Fibroblast of villous mesenchyme (primary cell): ENCODE measurements around the gene GPR153. TPM values are rescaled to one million over a fixed set of nuclear protein-coding genes. Genes with fewer than 3 reads are reported as not detected.

Experiments
- DNase-seq: peaks from one replicate; pipeline ENCODE4 v3.0.0-alpha.2; 2010; ENCODE audit warnings: low read depth
- H3K4me3 ChIP-seq: 2 replicates; pipeline ENCODE4 v1.5.1; 2011; ENCODE audit warnings: low read depth, mild to moderate bottlenecking, low read length
- total RNA-seq: library from RNA; depleted of rRNA; stranded (reverse); fragments of >200 nt; gene quantifications from 2 replicates; pipeline ENCODE4 v1.2.3, GENCODE V29; 2012
- TF ChIP-seq, protein P1 (sequence below): IDR thresholded peaks from 2 replicates; pipeline ENCODE4 v1.5.1; 2012; ENCODE audit warnings: low read depth, mild to moderate bottlenecking, low read length; ENCODE audit not compliant: insufficient read depth

The GPR153 gene
- total RNA-seq, 1 donor = 5.2 TPM

DNA sequence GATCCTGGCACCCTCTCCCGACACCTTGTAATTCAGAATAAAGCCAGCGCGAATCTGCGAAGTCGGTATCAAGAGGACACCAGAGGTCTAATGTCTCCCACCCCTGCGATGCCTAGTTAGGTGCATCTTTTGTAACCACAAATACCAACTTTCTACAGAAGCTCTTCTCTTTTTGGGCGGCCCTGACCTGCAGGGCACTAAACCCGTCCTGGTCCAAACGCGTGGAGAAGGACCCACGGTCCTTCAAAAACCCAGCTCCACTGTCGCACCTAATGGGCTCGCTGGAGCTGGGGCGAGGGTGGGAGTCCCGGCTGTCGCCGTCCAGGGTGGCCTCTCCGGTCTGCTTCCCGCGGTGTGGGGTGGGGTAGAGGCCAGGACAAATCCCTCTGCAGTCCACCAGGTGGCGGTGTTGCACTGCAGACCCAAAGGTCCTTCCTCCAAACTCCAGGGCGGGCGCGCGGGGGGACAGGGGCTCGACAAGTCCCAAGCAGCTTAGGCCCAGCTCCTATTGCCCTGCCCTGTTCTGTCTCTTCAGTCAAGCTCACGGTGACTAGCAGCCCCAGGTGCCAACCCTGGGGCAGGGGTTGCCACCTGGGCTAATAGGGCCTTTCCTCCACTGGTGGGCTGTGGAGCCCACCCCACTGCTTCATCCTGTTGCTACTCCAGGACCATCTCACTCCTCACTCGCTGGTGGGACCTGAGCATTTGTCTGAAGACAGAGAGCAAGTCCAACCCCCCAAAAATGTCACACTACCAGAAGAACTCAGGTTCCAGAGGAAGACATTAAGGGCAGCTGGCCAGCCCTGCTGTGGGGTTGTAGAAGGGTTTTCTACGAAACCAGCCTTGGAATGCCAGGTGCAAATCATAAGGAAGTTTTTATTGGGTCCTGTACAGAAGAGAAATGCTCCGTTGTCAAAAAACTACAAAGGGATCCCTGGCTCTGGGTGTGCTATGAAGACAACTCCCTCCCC, 14.1 kb downstream of the GPR153 start:
- H3K4me3 ChIP-seq = peak overlapping the region; percentile 53
- DNase-seq = peak; percentile 77
- TF ChIP-seq, protein P1, sequence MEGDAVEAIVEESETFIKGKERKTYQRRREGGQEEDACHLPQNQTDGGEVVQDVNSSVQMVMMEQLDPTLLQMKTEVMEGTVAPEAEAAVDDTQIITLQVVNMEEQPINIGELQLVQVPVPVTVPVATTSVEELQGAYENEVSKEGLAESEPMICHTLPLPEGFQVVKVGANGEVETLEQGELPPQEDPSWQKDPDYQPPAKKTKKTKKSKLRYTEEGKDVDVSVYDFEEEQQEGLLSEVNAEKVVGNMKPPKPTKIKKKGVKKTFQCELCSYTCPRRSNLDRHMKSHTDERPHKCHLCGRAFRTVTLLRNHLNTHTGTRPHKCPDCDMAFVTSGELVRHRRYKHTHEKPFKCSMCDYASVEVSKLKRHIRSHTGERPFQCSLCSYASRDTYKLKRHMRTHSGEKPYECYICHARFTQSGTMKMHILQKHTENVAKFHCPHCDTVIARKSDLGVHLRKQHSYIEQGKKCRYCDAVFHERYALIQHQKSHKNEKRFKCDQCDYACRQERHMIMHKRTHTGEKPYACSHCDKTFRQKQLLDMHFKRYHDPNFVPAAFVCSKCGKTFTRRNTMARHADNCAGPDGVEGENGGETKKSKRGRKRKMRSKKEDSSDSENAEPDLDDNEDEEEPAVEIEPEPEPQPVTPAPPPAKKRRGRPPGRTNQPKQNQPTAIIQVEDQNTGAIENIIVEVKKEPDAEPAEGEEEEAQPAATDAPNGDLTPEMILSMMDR = peak; percentile 86

DNA sequence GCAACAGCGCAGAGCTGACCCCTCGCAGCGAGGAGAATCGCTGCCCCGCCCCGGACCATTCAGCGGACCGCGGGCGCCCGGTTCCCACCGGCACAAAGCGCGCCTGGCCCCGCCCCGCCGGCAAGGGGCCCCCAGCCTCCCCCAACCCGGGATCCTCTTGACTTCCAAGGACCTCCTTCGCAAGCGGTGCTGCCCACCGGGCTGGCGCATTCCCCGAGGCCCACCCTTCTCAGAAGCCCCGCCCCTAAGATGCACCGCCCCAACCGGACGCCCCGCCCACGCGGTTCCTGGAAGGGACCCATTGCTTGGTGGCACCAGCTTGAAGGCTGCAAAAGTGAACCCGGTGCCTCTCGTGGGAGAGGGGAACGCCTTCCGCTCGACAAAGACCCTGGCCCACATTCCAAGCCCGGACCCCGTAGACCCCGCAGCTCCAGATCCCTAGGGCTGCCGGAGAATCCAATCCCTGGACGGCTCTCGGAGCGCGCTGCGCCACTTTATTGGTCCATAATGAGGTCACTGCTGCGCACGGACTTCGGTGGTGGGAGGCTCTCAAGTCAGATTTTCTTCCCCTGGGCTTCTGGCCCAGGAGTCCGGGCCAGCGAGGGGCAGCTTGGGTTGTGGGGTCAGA, 14.9 kb downstream of the GPR153 start:
- TF ChIP-seq, protein P1 = no peak
- DNase-seq = no peak
- peak overlapping the region; percentile 53 for H3K4me3 ChIP-seq

DNA sequence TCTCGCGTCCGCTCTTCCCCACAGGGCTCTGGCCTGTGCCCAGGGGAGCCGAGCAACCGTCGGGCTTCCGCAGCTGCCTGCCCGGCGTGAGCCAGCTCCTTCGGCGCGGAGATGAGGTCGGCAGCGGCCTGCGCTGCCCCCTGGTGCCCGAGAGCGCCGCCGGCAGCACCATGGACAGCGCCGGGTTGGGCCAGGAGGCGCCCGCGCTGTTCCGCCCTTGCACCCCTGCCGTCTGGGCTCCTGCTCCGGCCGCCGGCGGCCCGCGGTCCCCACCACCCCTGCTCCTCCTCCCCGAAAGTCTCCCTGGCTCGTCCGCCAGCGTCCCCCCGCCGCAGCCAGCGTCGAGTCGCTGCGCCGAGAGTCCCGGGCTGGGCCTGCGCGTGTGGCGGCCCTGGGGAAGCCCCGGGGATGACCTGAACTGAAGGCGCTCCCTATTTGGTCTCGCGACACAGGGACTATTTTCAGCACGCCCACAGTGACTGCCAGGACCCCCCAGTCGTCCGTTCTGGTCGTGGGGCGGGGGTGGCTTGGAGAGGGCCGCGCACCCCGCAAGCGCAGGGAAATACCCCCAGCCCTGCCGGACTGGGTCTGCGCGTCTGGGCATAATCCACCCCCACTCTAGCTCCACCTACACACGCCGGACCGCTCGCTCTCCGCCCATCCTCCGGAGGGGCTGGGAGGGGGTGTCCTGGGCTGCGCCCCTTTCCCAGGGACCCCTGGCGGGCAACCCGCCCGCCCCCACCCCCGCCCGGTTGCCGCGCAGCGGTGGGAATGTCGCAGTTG, 15.6 kb downstream of the GPR153 start:
- DNase-seq = peak; percentile 73
- TF ChIP-seq, protein P1 = peak; percentile 84
- H3K4me3 ChIP-seq = peak overlapping the region; percentile 53

DNA sequence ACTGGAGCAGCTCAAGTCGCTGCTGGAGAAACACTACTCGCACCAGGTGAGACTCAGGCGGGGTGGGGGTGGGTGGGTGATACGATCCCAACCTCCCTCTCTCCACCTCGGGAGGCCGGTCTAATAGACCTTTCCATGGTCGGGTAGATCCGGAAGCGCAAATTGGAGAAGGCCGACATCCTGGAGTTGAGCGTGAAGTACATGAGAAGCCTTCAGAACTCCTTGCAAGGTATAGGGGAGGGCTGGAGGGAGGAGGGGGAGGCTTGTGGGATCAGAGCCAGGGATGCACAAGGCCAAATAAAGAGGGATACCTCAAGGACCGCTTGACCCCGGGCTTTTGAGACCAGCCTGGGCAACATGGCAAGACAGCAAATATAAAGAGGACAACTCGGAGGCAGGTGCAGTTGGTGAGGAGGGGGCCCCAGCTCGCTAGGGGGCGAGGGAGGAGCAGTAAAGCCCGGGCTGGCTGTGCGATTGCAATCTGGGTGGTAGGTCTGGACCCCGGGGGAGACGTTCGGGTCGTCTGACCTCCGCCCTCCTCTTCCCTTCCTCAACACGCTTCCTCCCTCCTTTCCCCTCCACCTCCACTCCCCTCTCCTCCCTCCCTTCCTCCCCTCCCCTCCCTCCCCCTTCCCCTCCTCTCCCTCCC, 16.4 kb downstream of the GPR153 start:
- H3K4me3 ChIP-seq = no peak overlapping the region
- DNase-seq = no peak
- TF ChIP-seq, protein P1 = no peak

DNA sequence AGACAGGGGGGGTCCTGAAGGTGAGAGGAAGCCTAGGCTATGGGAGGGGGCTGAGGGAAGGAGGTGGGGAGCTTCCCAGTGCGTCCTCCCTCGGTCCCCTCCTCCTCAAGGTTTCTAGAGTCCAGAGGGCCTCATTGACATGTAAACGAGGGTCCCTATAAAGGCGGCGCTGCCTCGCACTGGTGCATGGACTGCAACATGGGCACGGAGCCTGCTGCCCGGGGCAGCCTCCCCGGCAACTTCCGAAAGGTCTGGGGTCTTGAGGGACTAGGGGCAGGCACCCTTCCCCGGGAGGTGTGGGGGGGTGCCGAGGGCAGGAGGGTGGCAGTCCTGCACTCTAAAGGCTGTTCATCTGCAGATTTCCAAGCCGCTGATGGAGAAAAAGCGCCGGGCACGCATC, 16.9 kb downstream of the GPR153 start, which contains the start of gene HES3:
HES3 (plus strand) TSS at position 187 of the 400 bp plus-strand sequence; CDS start at position 374, 187 bp downstream.
- TF ChIP-seq, protein P1 = no peak
- H3K4me3 ChIP-seq = no peak within 1 kb of the TSS
- DNase-seq = no peak
